H1 (cell line): ENCODE data around the gene SPIRE1. TPM values are rescaled to one million over a fixed set of nuclear protein-coding genes. Genes with fewer than 3 reads are reported as not detected.

Experiments
- CTCF ChIA-PET: fragments of 300-600 bp; sonication (Branson Sonifier 250); formaldehyde crosslinking; loops from one replicate; lab custom pipeline; 2021; ENCODE audit not compliant: partially characterized antibody; lab: Charles Lee
- POLR2A ChIA-PET: fragments of 300-600 bp; sonication (Branson Sonifier 250); formaldehyde crosslinking; loops from one replicate; lab custom pipeline; 2021; ENCODE audit warnings: inconsistent platforms; ENCODE audit not compliant: partially characterized antibody; lab: Charles Lee
- DNase-seq, 2 experiments: peaks; one replicate each; pipeline versions ENCODE4 v3.0.0 to v3.0.0-alpha.2; 2010 to 2022; ENCODE audit warnings: low spot score in 2 of 2, low read depth in 1 of 2, mixed read lengths in 1 of 2
- FAIRE-seq: peaks from 2 replicates; lab custom pipeline; 2011; peaks lifted over from hg19 to GRCh38; lab: Jason Lieb, UNC
- H2AFZ ChIP-seq: 2 replicates; pipeline ENCODE4 v1.8.1; 2012; ENCODE audit warnings: low read length, inconsistent platforms
- H2AK5ac ChIP-seq: 2 replicates; pipeline ENCODE4 v1.6.1; 2013; ENCODE audit warnings: low read depth, low read length
- H2BK120ac ChIP-seq: replicated peaks from 2 replicates; pipeline ENCODE3; 2013; ENCODE audit warnings: low read depth, low read length, inconsistent platforms
- H2BK12ac ChIP-seq: 2 replicates; pipeline ENCODE4 v1.6.1; 2013; ENCODE audit warnings: low read depth, low read length
- H2BK15ac ChIP-seq: 2 replicates; pipeline ENCODE4 v1.6.1; 2013; ENCODE audit warnings: low read length
- H2BK20ac ChIP-seq: 2 replicates; pipeline ENCODE4 v1.6.1; 2013; ENCODE audit warnings: low read length
- H2BK5ac ChIP-seq: 2 replicates; pipeline ENCODE4 v1.6.1; 2013; ENCODE audit warnings: low read depth, low read length
- H3K14ac ChIP-seq: 2 replicates; pipeline ENCODE4 v1.6.1; 2013; ENCODE audit warnings: inconsistent platforms; ENCODE audit not compliant: insufficient read length
- H3K18ac ChIP-seq: 2 replicates; pipeline ENCODE4 v1.6.1; 2013; ENCODE audit warnings: low read length; ENCODE audit errors: extremely low read depth
- H3K23ac ChIP-seq: 2 replicates; pipeline ENCODE4 v1.6.1; 2013; ENCODE audit warnings: inconsistent platforms; ENCODE audit not compliant: insufficient read length
- H3K23me2 ChIP-seq: 2 replicates; pipeline ENCODE4 v1.6.1; 2013; ENCODE audit warnings: low read depth, low read length
- H3K27ac ChIP-seq: 2 replicates; pipeline ENCODE4 v1.6.1; 2011; ENCODE audit warnings: low read depth, low read length, inconsistent platforms
- H3K27me3 ChIP-seq, 4 experiments: replicated peaks in 1 of 4; 1 replicate in 1 of 4; 2 replicates in 3 of 4; pipeline versions ENCODE4 v1.6.1 to v1.8.1; 2011 to 2013; ENCODE audit warnings: low read length in 3 of 4, mild to moderate bottlenecking in 3 of 4, inconsistent platforms in 2 of 4, mixed read lengths in 2 of 4, moderate library complexity in 1 of 4; ENCODE audit not compliant: control insufficient read depth in 3 of 4, insufficient read depth in 3 of 4; ENCODE audit errors: extremely low read depth in 1 of 4
- H3K36me3 ChIP-seq, 4 experiments: 2 replicates each; pipeline versions ENCODE4 v1.6.1 to v1.8.1; 2011 to 2013; ENCODE audit warnings: mild to moderate bottlenecking in 4 of 4, low read length in 3 of 4, moderate library complexity in 2 of 4, control low read depth in 1 of 4, inconsistent platforms in 1 of 4; ENCODE audit not compliant: insufficient read depth in 4 of 4, control insufficient read depth in 2 of 4
- H3K4ac ChIP-seq: replicated peaks from 2 replicates; pipeline ENCODE3; 2013; ENCODE audit warnings: low read length, low read depth, mixed read lengths, inconsistent platforms; ENCODE audit not compliant: insufficient read length
- H3K4me1 ChIP-seq, 4 experiments: replicated peaks in 1 of 4; 1 replicate in 1 of 4; 2 replicates in 3 of 4; pipeline versions ENCODE4 v1.6.1 to v1.8.1; 2011 to 2013; ENCODE audit warnings: low read length in 3 of 4, inconsistent platforms in 2 of 4, mixed read lengths in 1 of 4; ENCODE audit not compliant: insufficient read depth in 4 of 4, control insufficient read depth in 3 of 4
- H3K4me2 ChIP-seq, 2 experiments: 2 replicates each; pipeline versions ENCODE4 v1.6.1 to v1.8.1; 2011 to 2013; ENCODE audit warnings: low read depth in 2 of 2, low read length in 2 of 2, control low read depth in 1 of 2, inconsistent platforms in 1 of 2, mild to moderate bottlenecking in 1 of 2; ENCODE audit not compliant: insufficient read depth in 1 of 2
- H3K4me3 ChIP-seq, 4 experiments: fragments of 200-600, 300-600 bp in 1 of 4; sonication (generic), shearing (Covaris generic), sonication (Bioruptor Twin) in 1 of 4; 2 replicates each; pipeline versions ENCODE4 v1.5.1 to v1.8.1; 2011 to 2016; ENCODE audit warnings: low read length in 4 of 4, low read depth in 3 of 4, control low read depth in 2 of 4, inconsistent platforms in 2 of 4, mild to moderate bottlenecking in 2 of 4, mixed read lengths in 1 of 4, moderate library complexity in 1 of 4; ENCODE audit not compliant: insufficient read depth in 2 of 4; ENCODE audit errors: extremely low read depth in 1 of 4
- H3K56ac ChIP-seq: replicated peaks from 2 replicates; pipeline ENCODE3; 2013; ENCODE audit warnings: low read depth, mild to moderate bottlenecking, mixed read lengths, low read length, inconsistent platforms; ENCODE audit not compliant: insufficient read length
- H3K79me1 ChIP-seq: 2 replicates; pipeline ENCODE4 v1.6.1; 2013; ENCODE audit warnings: low read depth, low read length, control low read depth
- H3K79me2 ChIP-seq, 2 experiments: 2 replicates each; pipeline versions ENCODE4 v1.6.1 to v1.8.1; 2012 to 2013; ENCODE audit warnings: low read length in 2 of 2, mild to moderate bottlenecking in 2 of 2, inconsistent platforms in 1 of 2; ENCODE audit not compliant: insufficient read depth in 2 of 2, control insufficient read depth in 1 of 2
- H3K9ac ChIP-seq, 4 experiments: replicated peaks in 1 of 4; 1 replicate in 1 of 4; 2 replicates in 3 of 4; pipeline versions ENCODE4 v1.6.1 to v1.8.1; 2011 to 2013; ENCODE audit warnings: low read depth in 3 of 4, low read length in 3 of 4, control low read depth in 2 of 4, mild to moderate bottlenecking in 2 of 4, moderate library complexity in 2 of 4, inconsistent platforms in 1 of 4; ENCODE audit errors: extremely low read depth in 1 of 4
- H3K9me3 ChIP-seq, 2 experiments: 2 replicates each; pipeline versions ENCODE4 v1.6.1 to v1.8.1; 2012 to 2013; ENCODE audit warnings: mild to moderate bottlenecking in 2 of 2, moderate library complexity in 2 of 2, control low read depth in 1 of 2, inconsistent platforms in 1 of 2, low read depth in 1 of 2, low read length in 1 of 2, mixed read lengths in 1 of 2; ENCODE audit not compliant: insufficient read depth in 2 of 2
- H4K20me1 ChIP-seq, 2 experiments: replicated peaks in 1 of 2; 2 replicates each; pipeline versions ENCODE3 to v1.8.1; 2011 to 2013; ENCODE audit warnings: inconsistent platforms in 2 of 2, low read length in 2 of 2, mild to moderate bottlenecking in 1 of 2; ENCODE audit not compliant: insufficient read depth in 2 of 2, control insufficient read depth in 1 of 2
- H4K5ac ChIP-seq: 2 replicates; pipeline ENCODE4 v1.6.1; 2013; ENCODE audit warnings: low read length, low read depth, mixed read lengths, inconsistent platforms; ENCODE audit not compliant: insufficient read length
- H4K8ac ChIP-seq: 2 replicates; pipeline ENCODE4 v1.8.0; 2013; ENCODE audit warnings: mild to moderate bottlenecking, moderate library complexity, low read length, inconsistent platforms; ENCODE audit not compliant: insufficient read depth; ENCODE audit errors: extremely low read depth
- H4K91ac ChIP-seq: replicated peaks from 2 replicates; pipeline ENCODE3; 2013; ENCODE audit warnings: low read length, mixed read lengths, inconsistent platforms; ENCODE audit not compliant: insufficient read length
- ASH2L ChIP-seq: fragments of 200-600, 300-600 bp; sonication (generic); IDR thresholded peaks from one replicate; pipeline ENCODE4 v1.7.1; 2017; ENCODE audit warnings: low read length
- ATF2 ChIP-seq: IDR thresholded peaks from 2 replicates; pipeline ENCODE4 v1.6.1; 2012; ENCODE audit warnings: low read length, inconsistent platforms
- BCL11A ChIP-seq, 2 experiments: IDR thresholded peaks; one replicate each; pipeline ENCODE4 v1.6.1; 2011; ENCODE audit warnings: low read depth in 2 of 2, low read length in 2 of 2, mild to moderate bottlenecking in 2 of 2
- CBX5 ChIP-seq: fragments of 300-800, 300-1000 bp; sonication (generic); IDR thresholded peaks from 2 replicates; pipeline ENCODE4 v1.7.1; 2016; ENCODE audit warnings: antibody characterized with exemption, low read length, low read depth
- CTBP2 ChIP-seq: IDR thresholded peaks from 2 replicates; pipeline ENCODE4 v1.7.0; 2011; ENCODE audit warnings: borderline replicate concordance, mild to moderate bottlenecking, moderate library complexity, mixed read lengths, low read length; ENCODE audit not compliant: insufficient read depth, insufficient read length
- EP300 ChIP-seq, 2 experiments: IDR thresholded peaks; 1 replicate in 1 of 2; 2 replicates in 1 of 2; pipeline ENCODE4 v1.6.1; 2011 to 2012; ENCODE audit warnings: low read depth in 2 of 2, low read length in 2 of 2, mild to moderate bottlenecking in 2 of 2, borderline replicate concordance in 1 of 2, inconsistent platforms in 1 of 2, moderate library complexity in 1 of 2
- PHF8 ChIP-seq: fragments of 200-600 bp; sonication (generic); conservative IDR thresholded peaks from 2 replicates; pipeline ENCODE4 v1.7.1; 2012; ENCODE audit warnings: low read depth, mild to moderate bottlenecking, inconsistent platforms, low read length, moderate library complexity
- RNF2 ChIP-seq: fragments of 200-900, 300-1000 bp; sonication (generic); IDR thresholded peaks from 2 replicates; pipeline ENCODE4 v1.7.1; 2016; ENCODE audit warnings: borderline replicate concordance, low read depth, mild to moderate bottlenecking, antibody characterized with exemption, low read length; ENCODE audit not compliant: poor library complexity, severe bottlenecking; ENCODE audit errors: missing control alignments
- SAP30 ChIP-seq: fragments of 300-600 bp; sonication (generic); IDR thresholded peaks from 2 replicates; pipeline ENCODE4 v1.7.1; 2012; ENCODE audit warnings: low read length, moderate library complexity, mild to moderate bottlenecking, inconsistent platforms; ENCODE audit not compliant: insufficient read depth, insufficient replicate concordance
- TAF1 ChIP-seq: IDR thresholded peaks from 2 replicates; pipeline ENCODE4 v1.6.1; 2011; ENCODE audit warnings: mild to moderate bottlenecking, low read depth, low read length
- WGBS, 2 experiments: shearing (Covaris generic) in 1 of 2; methylation state at CpG; one replicate each; pipeline versions ENCODE4 v1.1.6 to v1.1.7; 2013 to 2015; ENCODE audit warnings: low lambda C conversion rate in 2 of 2, mixed read lengths in 2 of 2, inconsistent platforms in 1 of 2, low coverage in 1 of 2, missing lambda C conversion rate in 1 of 2; ENCODE audit not compliant: insufficient replicate concordance in 2 of 2, insufficient coverage in 1 of 2, insufficient read length in 1 of 2; ENCODE audit errors: extremely low coverage in 1 of 2, missing lambda C conversion rate in 1 of 2; 5-methylcytosine and 5-hydroxymethylcytosine counted together
- polyA plus RNA-seq, 7 experiments: library from polyadenylated mRNA; depleted of rRNA in 3 of 7; stranded (reverse) in 5 of 7; unstranded in 2 of 7; fragments of >200 nt in 5 of 7; fragments of 200-250 nt in 2 of 7; gene quantifications; 1 replicate in 5 of 7; 2 replicates in 1 of 7; 4 replicates in 1 of 7; pipeline versions ENCODE4 v1.2.1 to v1.2.3, GENCODE V29; 2011 to 2013; ENCODE audit warnings: missing spikeins in 2 of 7, mixed read lengths in 2 of 7
- total RNA-seq: library from RNA; stranded (reverse); fragmentation: NEBNext Ultra II Directional; extraction: Animal tissue kit (Norgen Biotek cat#: 25700); gene quantifications from 2 replicates; pipeline ENCODE4 v1.2.1, GENCODE V29; 2021

The SPIRE1 gene
- total and polyA plus RNA-seq, 2 of the 8 experiments (the other 6 are each of a cell fraction or from before 2014, with no cell fraction given) = 6.0 to 21.5 TPM

GRCh38 chr18:12703096-12703567, 45.2 kb upstream of the SPIRE1 start:
- Histone ChIP-seq H2BK120ac (no peak overlapping the region), H2BK15ac (no peak overlapping the region), H2AFZ (no peak overlapping the region), H3K4me3 (peak overlapping the region; percentile 95 to 97 (median 95)), H3K14ac (no peak overlapping the region), H3K4me2 (peak overlapping the region; percentile 67 to 95), H3K4ac (no peak overlapping the region), H3K79me2 (peaks cover 26 to 53% of the 10 kb centered on the region in 2 experiments), H3K9ac (peak overlapping the region; percentile 56 to 98 (median 96)), H3K18ac (no peak overlapping the region; the same call in 1 of the 2 replicates), H3K23ac (no peak overlapping the region), H3K4me1 (peaks cover 0 to 10% (median 2%) of the 10 kb centered on the region in 4 experiments; a peak in 3 of 7 replicates), H4K20me1 (no peaks in the 10 kb centered on the region), H3K36me3 (peaks cover 0 to 28% (median 19%) of the 10 kb centered on the region in 4 experiments; a peak in 6 of 8 replicates), H2BK12ac (peak overlapping the region; percentile 68; the same call in 1 of the 2 replicates), H2AK5ac (no peak overlapping the region), H3K27ac (peak overlapping the region; percentile 98), H3K27me3 (no peaks in the 10 kb centered on the region), H4K5ac (no peak overlapping the region), H3K79me1 (peaks cover 4% of the 10 kb centered on the region; the same call in 1 of the 2 replicates), H4K91ac (peak overlapping the region; percentile 7), H2BK20ac (no peak overlapping the region), H3K9me3 (no peaks in the 10 kb centered on the region), H4K8ac (peak overlapping the region; percentile 100; the same call in 1 of the 2 replicates), H2BK5ac (peak overlapping the region; percentile 98), H3K56ac (peak overlapping the region; percentile 36), H3K23me2 (peaks cover 8% of the 10 kb centered on the region; the same call in 1 of the 2 replicates)
- 3% methylated on average over 28 of the region's 28 CpGs; no CpG with 5 or more reads in 1 of the 2 experiments for WGBS, 2 experiments
- no peak for DNase-seq
- no peak for FAIRE-seq
- ChIA-PET CTCF (no interaction called here), POLR2A (interaction anchor here (0.7 to 3.9 kb wide), 16 partner anchors 10 to 416 kb away, joined by 3 to 25 read pairs (median 4); partner anchors contain the start of gene AFG3L2)
- TF ChIP-seq SAP30 (no peak), BCL11A (IDR thresholded peaks at IDR 0.05; ENCODE audit: low read depth in 2 of 2, low read length in 2 of 2) (no peak), CTBP2 (no peak), TAF1 (no peak), PHF8 (peak; percentile 74), CBX5 (no peak), RNF2 (no peak), EP300 (IDR thresholded peaks at IDR 0.05; ENCODE audit: borderline replicate concordance in 1 of 2, low read depth in 2 of 2, low read length in 2 of 2) (no peak), ASH2L (peak; percentile 73), ATF2 (no peak)
